Spleen (tissue), 7 donors: ENCODE results near the gene ESR2.

Experiments
- CTCF ChIP-seq, 11 experiments: fragments of 200-600 bp in 7 of 11; fragments of 450-650 bp in 4 of 11; sonication (generic) in 4 of 11; IDR thresholded peaks in 8 of 11; conservative IDR thresholded peaks in 3 of 11; 1 replicate in 7 of 11; 2 replicates in 4 of 11; pipeline versions ENCODE4 v1.4.0 to v1.8.0; 2016 to 2021; ENCODE audit warnings: antibody characterized with exemption in 11 of 11, inconsistent platforms in 4 of 11, mild to moderate bottlenecking in 1 of 11
- POLR2A ChIP-seq, 3 donors: fragments of 450-650 bp; IDR thresholded peaks; one replicate each; pipeline ENCODE4 v1.5.1; 2017; ENCODE audit warnings: antibody characterized with exemption in 3 of 3, mild to moderate bottlenecking in 1 of 3
- POLR2AphosphoS5 ChIP-seq, 3 donors: sonication (generic); formaldehyde crosslinking; IDR thresholded peaks; one replicate each; pipeline ENCODE4 v1.5.1; 2017; ENCODE audit warnings: antibody characterized with exemption in 3 of 3
- donor health status: DM: no; HTN: no; CAD: no; lungs with moderate emphysema.
- donor health status: DM: no; HTN: no; CAD: no.
- donor health status: DM: no; HTN: no; CAD: no.

DNA sequence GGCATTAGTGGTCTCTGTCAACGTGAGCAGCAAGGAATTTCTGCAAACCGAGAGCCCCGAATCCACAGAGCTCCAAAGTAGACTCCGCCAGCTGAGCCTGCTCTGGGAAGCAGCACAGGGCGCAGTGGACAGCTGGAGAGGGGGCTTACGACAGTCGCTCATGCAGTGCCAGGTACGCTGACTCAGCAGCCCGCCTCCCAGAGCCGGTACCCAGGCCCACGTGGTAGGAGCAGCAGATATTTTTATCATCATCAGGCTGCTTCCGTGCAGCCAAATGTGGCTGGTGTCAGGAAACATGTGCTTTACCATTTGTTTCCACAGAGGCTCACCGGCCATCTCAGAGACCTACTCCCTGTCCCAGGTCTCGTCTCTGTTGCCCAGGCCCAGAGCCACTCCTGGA is 73.7 kb downstream of the ESR2 start:
- TF ChIP-seq CTCF (IDR thresholded peaks at IDR 0.05 in 8 of 11, conservative IDR thresholded peaks at IDR 0.05 in 3 of 11), result no peak
- peak in 1 of 3 donors; percentile 29 for TF ChIP-seq POLR2AphosphoS5 (IDR thresholded peaks at IDR 0.05)
- TF ChIP-seq POLR2A (IDR thresholded peaks at IDR 0.05), result no peak
